Adrenal gland (tissue), 12 donors: ENCODE data around the gene PIM3. TPM values are rescaled to one million over a fixed set of nuclear protein-coding genes. Genes with fewer than 3 reads are reported as not detected.

Experiments
- DNase-seq, 7 donors: peaks; one replicate each; pipeline ENCODE4 v3.0.0-alpha.2; 2019 to 2020
- H3K27ac ChIP-seq, 5 donors: fragments of 200-600 bp; sonication (generic) in 4 of 5; 1 replicate in 3 of 5; 2 replicates in 2 of 5; pipeline versions ENCODE4 v1.5.1 to v1.8.0; 2016 to 2020; ENCODE audit warnings: mild to moderate bottlenecking in 1 of 5
- H3K27me3 ChIP-seq: fragments of 200-600 bp; 2 replicates; pipeline ENCODE4 v1.8.0; 2021
- H3K36me3 ChIP-seq, 2 donors: fragments of 200-600 bp; replicated peaks in 1 of 2; 1 replicate in 1 of 2; 2 replicates in 1 of 2; pipeline versions ENCODE4 v1.5.1 to v1.8.0; 2018 to 2022
- H3K4me1 ChIP-seq, 2 donors: fragments of 200-600 bp; replicated peaks in 1 of 2; 1 replicate in 1 of 2; 2 replicates in 1 of 2; pipeline versions ENCODE4 v1.5.1 to v1.8.0; 2018 to 2021
- H3K4me3 ChIP-seq, 4 donors: fragments of 200-600 bp; sonication (generic) in 3 of 4; one replicate each; pipeline ENCODE4 v1.5.1; 2016 to 2018
- H3K9me3 ChIP-seq, 3 donors: fragments of 200-600 bp; sonication (generic) in 1 of 3; replicated peaks in 1 of 3; 1 replicate in 2 of 3; 2 replicates in 1 of 3; pipeline versions ENCODE4 v1.5.1 to v1.8.0; 2016 to 2021
- POLR2A ChIP-seq, 2 donors: fragments of 450-650 bp; IDR thresholded peaks; one replicate each; pipeline ENCODE4 v1.6.1; 2017; ENCODE audit warnings: antibody characterized with exemption in 2 of 2, mild to moderate bottlenecking in 2 of 2, moderate library complexity in 1 of 2
- WGBS, 4 donors: extraction: QIAGEN DNeasy Blood & Tissue Kit in 2 of 4; methylation state at CpG; one replicate each; pipeline versions ENCODE4 v1.1.5 to v1.1.7; 2013 to 2017; 5-methylcytosine and 5-hydroxymethylcytosine counted together
- intact Hi-C, 2 donors: fragments of 100-400 bp; cut with DNase I; formaldehyde crosslinking; loops; one replicate each; pipeline versions ENCODE4 v1.14.1 to v1.15.0; 2022 to 2023
- polyA plus RNA-seq, 3 donors: library from polyadenylated mRNA; stranded (reverse); fragments of 200-250 nt in 2 of 3; fragments of 350-450 nt in 1 of 3; fragmentation: Illumina TruSeq in 1 of 3; extraction: RNeasy Lipid Tissue Mini Kit (QIAGEN cat#74804) in 1 of 3; gene quantifications; one replicate each; pipeline ENCODE4 v1.2.3, GENCODE V29; 2013 to 2014
- total RNA-seq, 9 donors: library from RNA; depleted of rRNA in 4 of 9; stranded (reverse); fragments of >200 nt in 4 of 9; fragments of 120-200 nt in 1 of 9; fragmentation: NEBNext Ultra II Directional in 1 of 9; extraction: Animal tissue kit (Norgen Biotek cat#: 25700) in 1 of 9; gene quantifications; one replicate each; pipeline versions ENCODE4 v1.1.0 to v1.2.4, GENCODE V29; 2013 to 2023
- TF ChIP-seq, protein P1 (sequence below), 6 experiments: fragments of 450-650 bp in 4 of 6; fragments of 200-600 bp in 2 of 6; sonication (generic) in 1 of 6; IDR thresholded peaks; 1 replicate in 5 of 6; 2 replicates in 1 of 6; pipeline versions ENCODE4 v1.5.1 to v1.8.0; 2016 to 2021; ENCODE audit warnings: antibody characterized with exemption in 6 of 6, mild to moderate bottlenecking in 2 of 6, moderate library complexity in 1 of 6
- donor health status: healthy with polysubstance abuse.
- donor health status: Bipolar disorder and iron deficiency.
- donor health status: DM: yes; HTN: yes; CAD: no.
- donor health status: DM: no; HTN: no; CAD: no.
- donor health status: DM: no; HTN: no; CAD: no.
- donor health status: DM: yes; HTN: yes; CAD: no.

PIM3 gene
- total and polyA plus RNA-seq, 12 donors, result 7.2 to 99.2 (median 51.7) TPM

DNA sequence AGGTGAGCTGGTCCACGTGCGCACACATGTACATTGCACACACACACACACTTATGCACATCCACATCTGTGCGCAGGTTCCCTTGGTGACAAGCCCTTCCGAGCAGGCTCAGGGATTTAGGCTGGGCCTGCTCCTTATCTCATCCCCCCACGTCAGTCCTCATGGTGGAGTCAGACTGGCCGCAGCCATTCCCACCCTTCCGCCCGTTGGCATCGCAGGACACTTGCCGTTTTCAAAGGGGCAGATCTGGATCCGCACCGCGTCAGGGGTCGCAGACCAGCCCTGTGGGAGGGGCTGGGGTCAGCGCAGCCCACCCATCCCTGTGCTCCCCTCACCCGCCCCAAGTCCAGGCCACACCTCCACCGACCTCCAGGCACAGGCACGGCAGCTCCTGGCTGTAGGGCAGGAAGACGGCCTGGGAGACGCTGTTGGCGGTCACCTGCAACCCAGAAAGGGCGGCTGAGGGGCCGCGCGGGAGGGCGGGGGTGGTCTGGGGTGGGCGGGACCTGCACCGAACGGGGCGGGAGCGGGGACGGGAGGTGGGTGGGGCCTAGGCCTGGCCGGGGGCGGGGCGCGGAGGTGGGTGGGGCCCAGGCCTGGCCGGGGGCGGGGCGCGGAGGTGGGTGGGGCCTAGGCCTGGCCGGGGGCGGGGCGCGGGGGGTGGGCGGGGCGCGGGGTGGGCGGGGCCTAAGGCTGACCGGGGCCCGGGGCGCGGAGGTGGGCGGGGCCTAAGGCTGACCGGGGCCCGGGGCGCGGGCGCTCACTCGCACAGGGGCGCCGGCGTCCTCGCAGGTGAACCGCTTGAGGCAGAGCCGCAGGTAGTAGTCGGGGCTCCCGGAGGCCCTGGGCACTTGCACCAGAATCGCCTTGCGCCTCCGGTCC lies 38.7 kb downstream of the PIM3 start:
- H3K27me3 ChIP-seq, result peaks cover 14% of the 10 kb centered on the region
- H3K4me1 ChIP-seq, result peaks cover 0 to 3% of the 10 kb centered on the region in 2 donors
- TF ChIP-seq POLR2A (IDR thresholded peaks at IDR 0.05), result no peak
- TF ChIP-seq, protein P1, sequence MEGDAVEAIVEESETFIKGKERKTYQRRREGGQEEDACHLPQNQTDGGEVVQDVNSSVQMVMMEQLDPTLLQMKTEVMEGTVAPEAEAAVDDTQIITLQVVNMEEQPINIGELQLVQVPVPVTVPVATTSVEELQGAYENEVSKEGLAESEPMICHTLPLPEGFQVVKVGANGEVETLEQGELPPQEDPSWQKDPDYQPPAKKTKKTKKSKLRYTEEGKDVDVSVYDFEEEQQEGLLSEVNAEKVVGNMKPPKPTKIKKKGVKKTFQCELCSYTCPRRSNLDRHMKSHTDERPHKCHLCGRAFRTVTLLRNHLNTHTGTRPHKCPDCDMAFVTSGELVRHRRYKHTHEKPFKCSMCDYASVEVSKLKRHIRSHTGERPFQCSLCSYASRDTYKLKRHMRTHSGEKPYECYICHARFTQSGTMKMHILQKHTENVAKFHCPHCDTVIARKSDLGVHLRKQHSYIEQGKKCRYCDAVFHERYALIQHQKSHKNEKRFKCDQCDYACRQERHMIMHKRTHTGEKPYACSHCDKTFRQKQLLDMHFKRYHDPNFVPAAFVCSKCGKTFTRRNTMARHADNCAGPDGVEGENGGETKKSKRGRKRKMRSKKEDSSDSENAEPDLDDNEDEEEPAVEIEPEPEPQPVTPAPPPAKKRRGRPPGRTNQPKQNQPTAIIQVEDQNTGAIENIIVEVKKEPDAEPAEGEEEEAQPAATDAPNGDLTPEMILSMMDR (IDR thresholded peaks at IDR 0.05), result no peak
- WGBS, 4 donors, result 14 to 59% (median 33%) methylated on average over 9 to 56 of the region's 70 CpGs
- DNase-seq, result peak in 1 of 7 donors; percentile 23
- H3K4me3 ChIP-seq, result peak overlapping the region in 1 of 4 donors; percentile 38
- intact Hi-C loops, result no loop called here
- no peaks in the 10 kb centered on the region for H3K9me3 ChIP-seq
- H3K27ac ChIP-seq, result no peak overlapping the region
- no peaks in the 10 kb centered on the region for H3K36me3 ChIP-seq

DNA sequence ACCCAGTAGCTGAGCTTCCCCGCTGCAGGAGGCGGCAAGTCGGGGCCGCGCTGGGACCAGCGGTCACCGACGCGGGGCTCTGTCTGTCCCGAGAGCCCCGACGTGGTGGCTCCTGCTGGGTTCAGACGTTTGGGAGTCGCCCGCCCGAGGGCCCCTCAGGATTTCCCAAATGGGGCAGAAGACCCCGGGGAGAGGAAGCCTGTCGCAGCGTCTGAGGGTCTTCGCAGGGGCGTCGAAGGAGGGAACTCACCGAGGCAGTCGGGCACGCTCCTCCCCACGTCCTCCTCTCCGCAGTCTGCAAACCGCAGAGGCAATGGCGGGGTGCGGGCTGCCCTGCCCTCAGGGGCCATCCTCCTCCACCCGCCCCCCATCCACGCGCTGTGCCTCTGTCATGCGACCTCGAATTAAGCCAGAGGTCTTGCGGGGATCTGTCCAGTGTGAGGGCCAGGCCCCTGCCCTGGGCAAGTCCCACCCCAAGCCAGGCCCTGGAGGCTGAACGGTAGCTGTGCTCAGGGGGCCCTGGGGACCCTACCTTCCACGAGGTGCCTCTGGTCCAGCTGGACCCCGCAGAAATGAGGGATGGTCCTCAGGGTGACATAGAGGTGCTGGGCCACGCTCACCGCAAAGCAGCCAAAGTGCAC lies 39.5 kb downstream of the PIM3 start:
- TF ChIP-seq, protein P1 (IDR thresholded peaks at IDR 0.05), result no peak
- TF ChIP-seq POLR2A (IDR thresholded peaks at IDR 0.05), result no peak
- peak overlapping the region in 1 of 4 donors; percentile 38 for H3K4me3 ChIP-seq
- DNase-seq, result peak in 1 of 7 donors; percentile 17
- peaks cover 0 to 3% of the 10 kb centered on the region in 2 donors for H3K4me1 ChIP-seq
- no peaks in the 10 kb centered on the region for H3K9me3 ChIP-seq
- H3K27me3 ChIP-seq, result peaks cover 14% of the 10 kb centered on the region
- WGBS, 4 donors, result 35 to 56% (median 36%) methylated on average over 14 to 41 of the region's 41 CpGs; no CpG with 5 or more reads in 1 of the 4 donors
- H3K36me3 ChIP-seq, result no peaks in the 10 kb centered on the region
- H3K27ac ChIP-seq, result no peak overlapping the region
- intact Hi-C loops, result no loop called here

DNA sequence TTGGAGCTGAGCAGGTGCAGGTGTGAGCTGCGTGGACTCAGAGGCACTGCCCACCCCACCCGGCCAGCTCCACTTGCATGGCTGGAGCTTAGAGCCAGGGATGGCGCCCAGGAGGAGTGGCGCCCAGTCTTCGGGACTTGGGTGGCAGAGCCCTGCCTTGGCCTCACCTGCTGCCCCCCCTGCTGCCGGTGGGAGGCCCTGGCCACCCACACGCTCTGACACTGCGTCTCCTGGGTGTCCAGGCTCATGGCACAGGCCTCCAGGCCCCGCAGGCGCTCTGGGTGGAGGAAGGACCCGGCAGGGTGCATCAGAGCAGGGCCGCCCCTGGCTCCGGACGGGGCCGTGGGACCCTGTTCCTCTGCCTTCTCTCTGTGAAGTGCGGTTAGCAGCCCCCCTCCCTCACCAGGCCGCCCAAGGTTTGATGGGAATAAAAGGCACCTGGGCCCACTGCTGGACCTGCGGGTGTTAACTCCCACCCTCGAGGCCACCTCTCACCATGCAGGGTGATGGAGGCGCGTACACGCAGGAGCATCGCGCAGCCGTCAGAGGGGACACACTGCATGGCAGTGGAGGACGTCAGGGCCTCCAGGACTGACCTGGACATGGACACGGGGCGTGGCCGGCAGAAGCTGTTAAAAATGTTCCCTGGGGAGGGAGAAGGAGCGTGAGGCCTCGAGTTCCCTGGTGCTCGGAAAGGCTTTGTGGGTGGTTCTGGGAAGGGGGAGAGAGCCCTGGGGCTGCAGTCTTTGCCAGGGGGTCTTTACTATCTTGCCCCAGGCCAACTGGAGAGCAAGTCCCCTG lies 40.2 kb downstream of the PIM3 start:
- H3K27me3 ChIP-seq, result peaks cover 14% of the 10 kb centered on the region
- no peaks in the 10 kb centered on the region for H3K36me3 ChIP-seq
- 87 to 94% (median 90%) methylated on average over 13 to 32 of the region's 32 CpGs for WGBS, 4 donors
- intact Hi-C loops, result no loop called here
- peaks cover 0 to 3% of the 10 kb centered on the region in 2 donors for H3K4me1 ChIP-seq
- no peaks in the 10 kb centered on the region for H3K9me3 ChIP-seq
- H3K4me3 ChIP-seq, result no peak overlapping the region
- DNase-seq, result no peak
- no peak for TF ChIP-seq POLR2A (IDR thresholded peaks at IDR 0.05)
- no peak overlapping the region for H3K27ac ChIP-seq

DNA sequence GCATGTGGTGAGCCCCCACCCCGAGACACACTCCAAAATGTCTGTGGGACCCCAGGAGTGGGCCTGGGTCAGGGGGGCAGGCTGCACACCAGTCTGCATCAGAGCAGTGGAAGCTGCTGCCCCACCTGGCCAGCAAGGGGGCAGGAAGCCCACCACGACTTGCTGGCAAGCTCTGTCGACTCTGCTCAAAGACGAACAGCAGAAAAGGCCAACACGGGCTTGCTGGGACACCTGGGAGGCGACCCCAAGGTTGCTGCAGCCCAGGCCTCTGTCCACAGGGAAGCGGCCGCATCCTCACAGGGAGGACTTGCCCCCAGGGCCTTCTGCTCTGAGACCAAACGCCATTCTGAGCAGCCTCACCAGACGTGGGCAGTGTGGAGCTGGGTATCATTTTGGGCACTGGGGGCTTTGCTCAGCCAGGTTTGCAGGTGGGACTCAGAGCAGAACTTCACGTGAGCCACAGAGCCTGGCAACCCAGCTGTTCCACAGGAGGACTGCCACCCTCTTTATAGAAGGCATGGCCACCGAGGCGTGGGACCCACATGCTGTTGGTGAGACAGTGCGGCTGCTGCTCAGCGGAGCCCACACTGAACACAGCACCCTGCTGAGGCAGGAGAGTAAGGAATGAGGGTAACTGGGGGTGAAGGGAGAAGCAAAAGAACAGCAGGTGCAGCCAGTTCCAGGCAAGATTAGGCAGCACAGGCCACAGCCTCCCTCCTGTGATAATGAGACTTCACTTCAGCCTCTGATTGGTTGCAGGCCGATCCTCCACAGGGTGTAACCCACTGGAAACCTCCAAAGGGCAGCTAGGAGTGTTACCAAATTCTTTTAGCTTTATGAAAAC lies 41.0 kb downstream of the PIM3 start:
- TF ChIP-seq, protein P1 (IDR thresholded peaks at IDR 0.05), result no peak
- no peak for TF ChIP-seq POLR2A (IDR thresholded peaks at IDR 0.05)
- DNase-seq, result no peak
- Histone ChIP-seq H3K4me1 (peaks cover 0 to 3% of the 10 kb centered on the region in 2 donors), H3K27ac (no peak overlapping the region), H3K4me3 (no peak overlapping the region), H3K36me3 (no peaks in the 10 kb centered on the region), H3K27me3 (peaks cover 14% of the 10 kb centered on the region), H3K9me3 (no peaks in the 10 kb centered on the region)
- intact Hi-C loops, result no loop called here
- WGBS, 4 donors, result 78 to 93% (median 84%) methylated on average over 6 to 16 of the region's 16 CpGs
